A549 (cell line): ENCODE measurements around the gene PPIP5K1.

Experiments used
- CBX8 ChIP-seq: fragments of 200-600 bp; sonication (generic); IDR thresholded peaks from 2 replicates; pipeline ENCODE4 v1.6.1; 2016
- ESRRA ChIP-seq: fragments of 150-350 bp; IDR thresholded peaks from 2 replicates; pipeline ENCODE4 v1.6.1; 2014; ENCODE audit warnings: mild to moderate bottlenecking, low read length, borderline replicate concordance
- JUNB ChIP-seq: fragments of >200 bp; sonication (Bioruptor Twin); formaldehyde crosslinking; IDR thresholded peaks from 2 replicates; pipeline ENCODE4 v1.6.1; 2016
- KDM1A ChIP-seq: fragments of 200-600 bp; sonication (generic); IDR thresholded peaks from 2 replicates; pipeline ENCODE4 v1.6.1; 2016; ENCODE audit warnings: low read depth, mild to moderate bottlenecking
- MAFK ChIP-seq: fragments of 450-650 bp; IDR thresholded peaks from 2 replicates; pipeline ENCODE4 v1.6.1; 2014; ENCODE audit not compliant: partially characterized antibody
- POLR2A ChIP-seq: IDR thresholded peaks from 2 replicates; pipeline ENCODE4 v1.6.1; 2012; ENCODE audit warnings: mild to moderate bottlenecking, low read length
- RFX5 ChIP-seq: fragments of 450-650 bp; IDR thresholded peaks from 2 replicates; pipeline ENCODE4 v1.7.1; 2014; ENCODE audit warnings: antibody characterized with exemption, mild to moderate bottlenecking, moderate library complexity
- SREBF2 ChIP-seq: fragments of 450-650 bp; IDR thresholded peaks from 2 replicates; pipeline ENCODE4 v1.6.1; 2014; ENCODE audit warnings: mild to moderate bottlenecking, moderate library complexity
- TF ChIP-seq, protein P1 (sequence below): fragments of >200 bp; sonication (Bioruptor Twin); formaldehyde crosslinking; IDR thresholded peaks from 3 replicates; pipeline ENCODE4 v1.5.1; 2016
- TF ChIP-seq, protein P2 (sequence below): fragments of 150-350 bp; IDR thresholded peaks from 2 replicates; pipeline ENCODE4 v1.6.1; 2014; ENCODE audit warnings: low read depth, mild to moderate bottlenecking, low read length

DNA sequence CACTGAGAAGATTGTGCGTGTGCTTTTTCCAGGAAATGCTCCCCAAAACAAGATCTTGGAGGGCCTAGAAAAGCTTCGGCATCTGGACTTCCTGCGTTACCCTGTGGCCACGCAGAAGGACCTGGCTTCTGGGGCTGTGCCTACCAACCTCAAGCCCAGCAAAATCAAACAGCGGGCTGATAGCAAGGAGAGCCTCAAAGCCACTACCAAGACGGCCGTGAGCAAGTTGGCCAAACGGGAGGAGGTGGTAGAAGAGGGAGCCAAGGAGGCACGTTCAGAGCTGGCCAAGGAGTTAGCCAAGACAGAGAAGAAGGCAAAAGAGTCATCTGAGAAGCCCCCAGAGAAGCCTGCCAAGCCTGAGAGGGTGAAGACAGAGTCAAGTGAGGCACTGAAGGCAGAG is 67.8 kb downstream of the PPIP5K1 start:
- TF ChIP-seq, protein P1, sequence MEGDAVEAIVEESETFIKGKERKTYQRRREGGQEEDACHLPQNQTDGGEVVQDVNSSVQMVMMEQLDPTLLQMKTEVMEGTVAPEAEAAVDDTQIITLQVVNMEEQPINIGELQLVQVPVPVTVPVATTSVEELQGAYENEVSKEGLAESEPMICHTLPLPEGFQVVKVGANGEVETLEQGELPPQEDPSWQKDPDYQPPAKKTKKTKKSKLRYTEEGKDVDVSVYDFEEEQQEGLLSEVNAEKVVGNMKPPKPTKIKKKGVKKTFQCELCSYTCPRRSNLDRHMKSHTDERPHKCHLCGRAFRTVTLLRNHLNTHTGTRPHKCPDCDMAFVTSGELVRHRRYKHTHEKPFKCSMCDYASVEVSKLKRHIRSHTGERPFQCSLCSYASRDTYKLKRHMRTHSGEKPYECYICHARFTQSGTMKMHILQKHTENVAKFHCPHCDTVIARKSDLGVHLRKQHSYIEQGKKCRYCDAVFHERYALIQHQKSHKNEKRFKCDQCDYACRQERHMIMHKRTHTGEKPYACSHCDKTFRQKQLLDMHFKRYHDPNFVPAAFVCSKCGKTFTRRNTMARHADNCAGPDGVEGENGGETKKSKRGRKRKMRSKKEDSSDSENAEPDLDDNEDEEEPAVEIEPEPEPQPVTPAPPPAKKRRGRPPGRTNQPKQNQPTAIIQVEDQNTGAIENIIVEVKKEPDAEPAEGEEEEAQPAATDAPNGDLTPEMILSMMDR, result no peak
- TF ChIP-seq ESRRA (no peak), MAFK (no peak), POLR2A (no peak), SREBF2 (no peak), JUNB (no peak), KDM1A (no peak), CBX8 (no peak), RFX5 (no peak)
- TF ChIP-seq, protein P2, sequence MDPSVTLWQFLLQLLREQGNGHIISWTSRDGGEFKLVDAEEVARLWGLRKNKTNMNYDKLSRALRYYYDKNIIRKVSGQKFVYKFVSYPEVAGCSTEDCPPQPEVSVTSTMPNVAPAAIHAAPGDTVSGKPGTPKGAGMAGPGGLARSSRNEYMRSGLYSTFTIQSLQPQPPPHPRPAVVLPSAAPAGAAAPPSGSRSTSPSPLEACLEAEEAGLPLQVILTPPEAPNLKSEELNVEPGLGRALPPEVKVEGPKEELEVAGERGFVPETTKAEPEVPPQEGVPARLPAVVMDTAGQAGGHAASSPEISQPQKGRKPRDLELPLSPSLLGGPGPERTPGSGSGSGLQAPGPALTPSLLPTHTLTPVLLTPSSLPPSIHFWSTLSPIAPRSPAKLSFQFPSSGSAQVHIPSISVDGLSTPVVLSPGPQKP, result no peak
